Lung microvascular endothelial cell (primary cell): Measurements from ENCODE around the gene EVI5. TPM values are rescaled to one million over a fixed set of nuclear protein-coding genes. Genes with fewer than 3 reads are reported as not detected.

Source experiments
- DNase-seq, 2 donors: peaks; one replicate each; pipeline versions ENCODE4 v3.0.0 to v3.0.0-alpha.2; 2010; ENCODE audit warnings: low read depth in 2 of 2
- total RNA-seq: library from RNA; depleted of rRNA; stranded (reverse); fragments of >200 nt; gene quantifications from 2 replicates; pipeline ENCODE4 v1.2.1, GENCODE V29; 2014

Gene EVI5
- total RNA-seq, 1 donor from 2014 or later, result 19.8 TPM

DNA sequence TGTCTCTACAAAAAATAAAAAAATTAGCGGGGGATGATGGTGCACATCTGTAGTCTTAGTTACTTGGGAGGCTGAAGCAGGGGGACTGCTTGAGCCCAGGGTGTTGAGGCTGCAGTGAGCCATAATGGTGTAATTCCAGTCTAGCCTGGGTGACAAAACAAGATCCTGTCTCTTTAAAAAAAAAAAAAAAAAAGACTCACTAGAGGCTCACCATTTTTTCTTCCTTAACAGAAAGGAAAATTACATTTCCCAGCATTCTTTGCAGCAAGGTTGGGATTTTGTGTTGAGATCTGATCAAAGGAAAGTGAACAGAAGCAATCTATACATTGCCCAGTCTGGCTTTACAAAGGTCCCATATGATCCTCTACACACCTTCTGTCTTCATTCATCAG is 319.7 kb downstream of the EVI5 start:
- DNase-seq, result no peak

DNA sequence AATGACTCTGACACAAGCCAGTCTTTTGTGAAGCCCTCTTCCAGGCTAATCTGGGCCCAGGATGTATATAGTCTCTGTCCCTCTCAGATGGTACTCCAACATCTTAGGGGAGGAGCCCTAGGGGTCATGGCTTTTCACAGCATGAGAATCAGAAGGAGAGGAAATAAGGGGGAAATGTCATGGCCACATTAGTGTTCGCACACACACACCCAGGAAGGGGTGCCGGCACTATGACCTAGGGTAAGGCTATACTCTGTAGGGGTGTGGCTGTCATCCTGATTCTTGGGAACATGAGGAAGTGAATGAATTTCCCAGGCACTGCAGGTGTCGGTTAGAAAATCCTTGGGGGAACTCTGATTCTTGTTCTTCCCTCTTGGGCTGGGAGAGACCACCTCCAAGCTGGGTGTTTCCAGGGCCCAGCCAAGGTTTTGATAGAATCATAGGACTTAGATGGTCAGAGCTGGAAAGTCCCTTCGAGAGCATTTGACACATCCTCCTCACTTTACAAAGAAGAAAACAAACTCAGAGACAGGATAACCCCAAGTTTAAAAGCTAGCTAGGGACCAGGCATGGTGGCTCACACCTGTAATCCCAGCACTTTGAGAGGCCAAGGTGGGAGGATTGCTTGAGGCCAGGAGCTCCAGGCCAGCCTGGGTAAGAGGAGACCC is 320.2 kb downstream of the EVI5 start:
- no peak for DNase-seq

DNA sequence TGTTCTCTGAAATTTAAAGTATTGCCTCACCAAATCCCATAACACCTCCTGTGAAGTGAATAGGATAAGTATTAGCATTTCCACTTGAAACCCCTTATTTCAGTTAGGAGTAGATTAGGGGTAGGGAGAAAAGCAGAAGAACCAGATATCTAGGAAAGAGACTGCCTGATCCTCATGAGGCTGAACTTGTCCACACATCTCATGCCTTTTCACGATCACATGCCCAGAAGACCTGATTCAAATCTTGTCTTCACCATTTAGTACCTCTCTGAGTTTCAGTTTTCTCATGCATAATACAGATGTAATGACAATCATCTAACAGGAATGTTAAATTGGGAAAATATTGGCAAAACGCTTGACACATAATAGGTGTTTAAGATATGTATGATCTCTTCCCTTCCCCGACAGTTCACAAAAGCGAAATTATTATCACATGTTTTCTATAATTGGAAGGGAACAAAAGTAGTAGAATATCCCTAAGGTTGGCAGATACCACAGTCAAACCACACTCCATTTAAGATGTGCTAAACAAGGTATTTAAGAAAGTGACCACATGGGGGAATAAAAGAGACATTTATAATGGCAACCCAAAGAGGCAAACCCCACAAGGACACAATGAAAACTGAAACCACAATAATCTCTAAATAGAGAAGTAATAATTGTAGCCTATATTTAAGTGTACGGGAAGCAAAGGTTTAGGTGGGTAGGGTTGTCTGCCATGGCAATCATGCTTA is 323.4 kb downstream of the EVI5 start:
- no peak for DNase-seq

DNA sequence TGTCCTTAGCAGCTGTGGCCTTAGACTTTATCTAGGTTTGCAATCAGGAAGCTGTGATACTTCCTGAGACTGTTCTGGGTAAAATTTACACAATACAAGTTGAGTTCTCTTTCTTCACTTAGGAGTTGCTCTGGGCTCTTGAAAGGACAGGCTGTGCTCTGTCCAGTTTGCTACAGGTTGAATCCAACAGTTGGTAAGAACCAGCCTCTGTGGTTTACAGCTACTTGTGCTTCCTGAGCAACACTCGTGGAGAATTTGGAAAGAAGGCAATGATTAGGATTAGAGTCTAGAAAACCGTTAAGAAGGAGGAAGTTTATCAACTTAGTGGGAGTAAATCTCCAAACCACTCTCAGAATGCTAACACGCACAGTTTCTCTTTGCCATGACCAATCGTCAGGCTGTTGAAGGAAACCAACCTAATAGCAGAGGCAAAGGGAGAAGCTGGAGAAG is 325.0 kb downstream of the EVI5 start:
- peak in 1 of 2 donors; percentile 19 for DNase-seq

Other genes starting within 250 kb of the EVI5 start
- 1,042 and 1,239 TPM in 2 replicates for gene RPL5, start 46.9 kb upstream of the EVI5 start, total RNA-seq
- gene DIPK1A, start 176.4 kb upstream of the EVI5 start, total RNA-seq, result 0.20 and 0.22 TPM in 2 replicates